B cell (primary cell): ENCODE data around the gene ATN1. TPM values are rescaled to one million over a fixed set of nuclear protein-coding genes. Genes with fewer than 3 reads are reported as not detected.

Experiments used
- ATAC-seq: fragments of 200-7000 bp; cut with Tn5 transposase; one replicate; pipeline ENCODE4 v1.10.0; 2021; ENCODE audit warnings: low read depth, mild to moderate bottlenecking, moderate number of reproducible peaks, moderate library complexity
- CTCF ChIA-PET: fragments of 350-600 bp; sonication (Branson Sonifier 250); formaldehyde crosslinking; loops from one replicate; lab custom pipeline; 2021; ENCODE audit warnings: antibody characterized with exemption, inconsistent platforms; lab: Charles Lee
- POLR2A ChIA-PET: fragments of 350-600 bp; sonication (Branson Sonifier 250); formaldehyde crosslinking; loops from one replicate; lab custom pipeline; 2021; ENCODE audit warnings: antibody characterized with exemption; lab: Charles Lee
- DNase-seq: peaks from one replicate; pipeline ENCODE4 v3.0.0; 2013
- H2AFZ ChIP-seq: 2 replicates; pipeline ENCODE4 v1.6.1; 2012; ENCODE audit warnings: mild to moderate bottlenecking, low read depth, low read length; ENCODE audit not compliant: insufficient read depth, poor library complexity, severe bottlenecking
- H3K27ac ChIP-seq, 2 donors: 1 replicate in 1 of 2; 2 replicates in 1 of 2; pipeline ENCODE4 v1.5.1; 2012 to 2013; ENCODE audit warnings: low read length in 2 of 2, mild to moderate bottlenecking in 2 of 2, moderate library complexity in 1 of 2
- H3K27me3 ChIP-seq, 4 experiments: fragments of 200-600 bp in 1 of 4; sonication (generic) in 1 of 4; replicated peaks in 1 of 4; 1 replicate in 2 of 4; 2 replicates in 2 of 4; pipeline versions ENCODE4 v1.6.1 to v1.7.0; 2013 to 2016; ENCODE audit warnings: low read length in 3 of 4, mild to moderate bottlenecking in 2 of 4, mixed read lengths in 1 of 4, moderate library complexity in 1 of 4; ENCODE audit not compliant: insufficient read depth in 4 of 4, control insufficient read depth in 3 of 4; ENCODE audit errors: control extremely low read depth in 1 of 4
- H3K36me3 ChIP-seq, 2 experiments: replicated peaks in 1 of 2; 1 replicate in 1 of 2; 2 replicates in 1 of 2; pipeline versions ENCODE4 v1.6.1 to v1.7.1; 2013; ENCODE audit warnings: low read length in 1 of 2; ENCODE audit not compliant: insufficient read depth in 2 of 2, control insufficient read depth in 1 of 2; ENCODE audit errors: control extremely low read depth in 1 of 2, extremely low read depth in 1 of 2
- H3K4me1 ChIP-seq, 2 donors: fragments of 200-600 bp in 1 of 2; sonication (generic) in 1 of 2; 1 replicate in 1 of 2; 2 replicates in 1 of 2; pipeline versions ENCODE4 v1.5.1 to v1.6.1; 2013 to 2017; ENCODE audit warnings: low read length in 2 of 2; ENCODE audit not compliant: control insufficient read depth in 2 of 2, insufficient read depth in 2 of 2
- H3K4me2 ChIP-seq: replicated peaks from 2 replicates; pipeline ENCODE3; 2012; ENCODE audit warnings: mild to moderate bottlenecking, low read depth, low read length; ENCODE audit not compliant: poor library complexity, severe bottlenecking
- H3K4me3 ChIP-seq, 5 experiments: fragments of 200-600 bp in 1 of 5; sonication (generic) in 1 of 5; 1 replicate in 3 of 5; 2 replicates in 2 of 5; pipeline versions ENCODE4 v1.5.1 to v1.7.0; 2011 to 2016; ENCODE audit warnings: low read length in 4 of 5, mild to moderate bottlenecking in 4 of 5, low read depth in 2 of 5, control low read depth in 1 of 5, moderate library complexity in 1 of 5; ENCODE audit not compliant: insufficient read depth in 1 of 5; ENCODE audit errors: control extremely low read depth in 1 of 5, extremely low read depth in 1 of 5
- H3K79me2 ChIP-seq: fragments of 200-600 bp; sonication (generic); one replicate; pipeline ENCODE4 v1.6.0; 2016; ENCODE audit warnings: low read length; ENCODE audit not compliant: control insufficient read depth, insufficient read depth
- H3K9ac ChIP-seq: fragments of 200-600 bp; sonication (generic); 2 replicates; pipeline ENCODE4 v1.6.1; 2017; ENCODE audit warnings: mild to moderate bottlenecking, low read length, moderate library complexity
- H3K9me3 ChIP-seq, 3 donors: one replicate each; pipeline versions ENCODE4 v1.6.1 to v1.7.1; 2013; ENCODE audit warnings: low read length in 2 of 3; ENCODE audit not compliant: control insufficient read depth in 2 of 3, insufficient read depth in 1 of 3; ENCODE audit errors: control extremely low read depth in 1 of 3
- H4K20me1 ChIP-seq: 2 replicates; pipeline ENCODE4 v1.6.0; 2012; ENCODE audit warnings: mild to moderate bottlenecking, low read length; ENCODE audit not compliant: insufficient read depth, control insufficient read depth, poor library complexity, severe bottlenecking
- H3K27ac Mint-ChIP-seq: one replicate; pipeline ENCODE4 v1.8.0; 2021; ENCODE audit warnings: mixed read lengths
- H3K27me3 Mint-ChIP-seq: one replicate; pipeline ENCODE4 v1.8.0; 2021; ENCODE audit warnings: mixed read lengths
- H3K4me1 Mint-ChIP-seq: one replicate; pipeline ENCODE4 v1.8.0; 2021; ENCODE audit warnings: mixed read lengths
- H3K4me3 Mint-ChIP-seq: one replicate; pipeline ENCODE4 v1.8.0; 2021; ENCODE audit warnings: mixed read lengths
- H3K9me3 Mint-ChIP-seq: one replicate; pipeline ENCODE4 v1.8.0; 2022; ENCODE audit warnings: mixed read lengths; ENCODE audit not compliant: insufficient read depth
- CTCF ChIP-seq: fragments of 200-600 bp; IDR thresholded peaks from one replicate; pipeline ENCODE4 v1.8.0; 2022; ENCODE audit warnings: antibody characterized with exemption, mild to moderate bottlenecking
- EZH2 ChIP-seq: IDR thresholded peaks from 2 replicates; pipeline ENCODE4 v1.6.1; 2012; ENCODE audit warnings: borderline replicate concordance, low read depth, mild to moderate bottlenecking, moderate library complexity, low read length; ENCODE audit not compliant: insufficient read depth, poor library complexity, severe bottlenecking
- WGBS: methylation state at CpG from one replicate; pipeline ENCODE4 v1.1.5; 2013; ENCODE audit warnings: missing lambda C conversion rate; ENCODE audit not compliant: insufficient coverage; 5-methylcytosine and 5-hydroxymethylcytosine counted together
- intact Hi-C: fragments of 100-400 bp; cut with micrococcal nuclease; formaldehyde crosslinking; loops from one replicate; pipeline ENCODE4 v1.10.0; 2022
- polyA plus RNA-seq: library from polyadenylated mRNA; depleted of rRNA; stranded (reverse); fragments of >200 nt; gene quantifications from 2 replicates; pipeline ENCODE4 v1.2.3, GENCODE V29; 2012
- total RNA-seq, 2 donors: library from RNA; stranded (reverse); fragments of 120-200 nt in 1 of 2; gene quantifications; 1 replicate in 1 of 2; 2 replicates in 1 of 2; pipeline versions ENCODE4 v1.2.3 to v1.2.4, GENCODE V29; 2013 to 2022

Gene ATN1
- total and polyA plus RNA-seq, 2 donors (not counting 1 experiment from before 2014, with no cell fraction given), result 21.0 to 50.8 TPM

DNA sequence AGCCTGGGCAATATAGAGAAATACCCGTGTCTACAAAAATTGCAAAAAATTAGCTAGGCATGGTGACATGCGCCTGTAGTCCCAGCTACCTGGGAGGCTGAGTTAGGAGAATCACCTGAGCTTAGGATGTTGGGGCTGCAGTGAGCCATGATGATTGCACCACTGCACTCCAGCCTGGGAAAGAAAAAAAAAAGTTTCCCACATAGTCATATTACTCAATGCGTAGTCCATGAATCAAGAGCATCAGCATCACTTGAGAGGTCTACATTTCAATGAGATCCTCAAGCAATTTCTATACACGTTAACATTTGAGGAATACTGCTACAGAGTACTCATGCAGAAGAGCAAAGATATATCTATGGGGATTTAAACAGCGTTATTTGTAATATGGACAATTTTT lies 28.3 kb upstream of the ATN1 start:
- Histone ChIP-seq H4K20me1 (no peaks in the 10 kb centered on the region), H3K9me3 (no peaks in the 10 kb centered on the region), H3K9ac (no peak overlapping the region), H3K4me1 (peaks cover 8 to 14% of the 10 kb centered on the region in 2 donors), H3K27me3 (no peaks in the 10 kb centered on the region), H3K4me3 (no peak overlapping the region), H3K4me2 (no peak overlapping the region), H3K79me2 (no peaks in the 10 kb centered on the region), H3K36me3 (no peaks in the 10 kb centered on the region), H3K27ac (no peak overlapping the region), H2AFZ (peak overlapping the region; percentile 16)
- WGBS, result no CpG with 5 or more reads among the region's 5 CpGs
- DNase-seq, result no peak
- ChIA-PET POLR2A (no interaction called here), CTCF (interaction anchor here (0.5 to 3.3 kb wide), 4 partner anchors 8 to 143 kb away, joined by 3 to 10 read pairs (median 4); partner anchors contain the start of gene SPSB2)
- no peaks in the 10 kb centered on the region for H3K27me3 Mint-ChIP-seq
- intact Hi-C loops, result no loop called here
- peaks cover 8% of the 10 kb centered on the region for H3K4me1 Mint-ChIP-seq
- no peak overlapping the region for H3K27ac Mint-ChIP-seq
- no peaks in the 10 kb centered on the region for H3K9me3 Mint-ChIP-seq
- TF ChIP-seq EZH2 (no peak), CTCF (no peak)
- no peak for ATAC-seq
- H3K4me3 Mint-ChIP-seq, result no peak overlapping the region

DNA sequence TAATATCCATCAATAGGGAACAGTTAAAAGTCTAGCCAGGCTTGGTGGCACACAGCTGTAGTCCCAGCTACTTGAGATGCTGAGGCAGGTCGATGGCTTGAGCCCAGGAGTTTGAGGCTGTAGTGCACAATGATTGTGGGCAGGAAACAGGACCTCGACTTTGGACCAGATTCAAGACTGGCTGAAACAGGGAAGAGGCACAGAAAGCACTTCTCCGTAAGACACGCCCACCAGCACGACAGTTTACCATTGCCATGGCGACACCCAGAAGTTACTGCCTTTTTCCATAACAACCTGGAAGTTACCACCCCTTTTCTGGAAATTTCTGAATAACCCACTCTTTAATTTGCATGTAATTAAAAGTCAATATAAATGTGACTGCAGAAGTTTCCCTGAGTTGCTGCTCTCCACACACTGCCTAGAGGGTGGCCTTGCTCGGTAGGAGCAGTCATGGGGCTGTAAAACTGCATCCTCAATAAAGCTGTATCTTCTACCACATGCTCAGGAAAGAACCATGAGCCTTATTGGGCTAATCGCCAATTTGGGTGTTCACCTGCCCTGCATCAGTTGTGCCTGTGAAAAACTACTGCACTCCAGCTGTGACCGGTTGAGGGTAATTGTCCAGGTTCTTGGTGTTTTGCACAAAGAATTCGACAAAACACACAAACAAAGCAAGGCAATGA lies 27.8 kb upstream of the ATN1 start:
- WGBS, result 43% methylated on average over 5 of the region's 10 CpGs
- Mint-ChIP-seq H3K9me3 (no peaks in the 10 kb centered on the region), H3K27me3 (no peaks in the 10 kb centered on the region), H3K27ac (no peak overlapping the region), H3K4me1 (peaks cover 8% of the 10 kb centered on the region), H3K4me3 (no peak overlapping the region)
- Histone ChIP-seq H3K27me3 (no peaks in the 10 kb centered on the region), H3K79me2 (no peaks in the 10 kb centered on the region), H4K20me1 (no peaks in the 10 kb centered on the region), H3K4me3 (no peak overlapping the region), H2AFZ (peak overlapping the region; percentile 16), H3K4me1 (peaks cover 10 to 18% of the 10 kb centered on the region in 2 donors), H3K27ac (no peak overlapping the region), H3K36me3 (no peaks in the 10 kb centered on the region), H3K9ac (no peak overlapping the region), H3K4me2 (no peak overlapping the region), H3K9me3 (no peaks in the 10 kb centered on the region)
- DNase-seq (peak; percentile 32), ATAC-seq (no peak)
- TF ChIP-seq EZH2, result no peak
- no peak for TF ChIP-seq CTCF
- intact Hi-C loops, result no loop called here
- ChIA-PET CTCF (interaction anchor here (0.5 to 1.5 kb wide), 3 partner anchors 8 to 142 kb away, joined by 3 to 5 read pairs (median 4); no protein-coding TSS in a partner anchor), POLR2A (no interaction called here)
